Subcutaneous preadipocyte (primary cell): Measurements from ENCODE around the gene SUGT1. TPM values are rescaled to one million over a fixed set of nuclear protein-coding genes. Genes with fewer than 3 reads are reported as not detected.

Experiments used
- total RNA-seq: library from RNA; depleted of rRNA; stranded (reverse); fragments of >200 nt; gene quantifications from 2 replicates; pipeline ENCODE4 v1.2.3, GENCODE V29; 2012

SUGT1 gene
- 24.3 and 34.8 TPM in 2 replicates for total RNA-seq

GRCh38 chr13:52652196-52652979 is at the start of gene SUGT1:
TSS of gene SUGT1 (plus strand) at chr13:52652836. CDS start at chr13:52652921, 85 bp downstream.

GRCh38 chr13:52642131-52642530 is 10.5 kb upstream of the SUGT1 start, which contains the start of gene HNRNPA1L2:
TSS of gene HNRNPA1L2 (plus strand) at chr13:52642431. CDS start at chr13:52642493, 62 bp downstream.

GRCh38 chr13:52739468-52740071 is 86.9 kb downstream of the SUGT1 start, which contains the start of gene CNMD:
TSS of gene CNMD (minus strand) at chr13:52739820. CDS start at chr13:52739701, 119 bp downstream.

Other genes starting within 250 kb of the SUGT1 start
- 14.3 and 19.9 TPM in 2 replicates for gene THSD1, start 246.7 kb upstream of the SUGT1 start, total RNA-seq
- gene VPS36, start 202.2 kb upstream of the SUGT1 start, total RNA-seq: 24.6 and 26.6 TPM in 2 replicates
- 31.2 and 36.8 TPM in 2 replicates for gene CKAP2, start 197.4 kb upstream of the SUGT1 start, total RNA-seq
- 2.2 and 2.3 TPM in 2 replicates for gene HNRNPA1L2, start 10.4 kb upstream of the SUGT1 start, total RNA-seq
- gene CNMD, start 87.0 kb downstream of the SUGT1 start, total RNA-seq: not detected in 2 replicates
- not detected in 2 replicates for gene PCDH8, start 195.8 kb downstream of the SUGT1 start, total RNA-seq